Endothelial cell of umbilical vein (primary cell): Measurements from ENCODE around the gene MAST4. TPM values are rescaled to one million over a fixed set of nuclear protein-coding genes. Genes with fewer than 3 reads are reported as not detected.

ENCODE experiments used
- BruUV-seq: library from RNA; stranded (reverse); fragments of 400-500 nt; replicated peaks from 2 replicates; lab custom pipeline; 2021; lab: Mats Ljungman, UMichigan
- CTCF ChIA-PET: fragments of 300-600, 350-600 bp; sonication (Branson Sonifier 250); formaldehyde crosslinking; loops from one replicate; lab custom pipeline; 2021; ENCODE audit warnings: antibody characterized with exemption, inconsistent platforms; lab: Charles Lee
- POLR2A ChIA-PET: fragments of 300-600, 350-600 bp; sonication (Branson Sonifier 250); formaldehyde crosslinking; loops from one replicate; lab custom pipeline; 2021; ENCODE audit warnings: antibody characterized with exemption, inconsistent platforms; lab: Charles Lee
- DNase-seq: peaks from one replicate; pipeline ENCODE4 v3.0.0-alpha.2; 2011; ENCODE audit warnings: low read depth, low spot score
- FAIRE-seq: peaks from 2 replicates; lab custom pipeline; 2011; peaks lifted over from hg19 to GRCh38; lab: Jason Lieb, UNC
- H2AFZ ChIP-seq: 2 replicates; pipeline ENCODE4 v1.6.0; 2012; ENCODE audit warnings: low read depth, low read length, control low read depth, inconsistent platforms
- H3K27ac ChIP-seq: 2 replicates; pipeline ENCODE4 v1.5.1; 2011; ENCODE audit warnings: low read depth, mild to moderate bottlenecking, control low read depth, low read length, moderate library complexity; ENCODE audit not compliant: insufficient read depth
- H3K27me3 ChIP-seq, 2 experiments: 2 replicates each; pipeline versions ENCODE4 v1.6.0 to v1.6.1; 2011; ENCODE audit warnings: low read length in 2 of 2, mixed read lengths in 1 of 2; ENCODE audit not compliant: control insufficient read depth in 2 of 2, insufficient read depth in 2 of 2
- H3K36me3 ChIP-seq, 2 experiments: 2 replicates in 1 of 2; 3 replicates in 1 of 2; pipeline ENCODE4 v1.5.1; 2011; ENCODE audit warnings: low read length in 2 of 2, mild to moderate bottlenecking in 1 of 2, moderate library complexity in 1 of 2; ENCODE audit not compliant: control insufficient read depth in 2 of 2, insufficient read depth in 2 of 2; ENCODE audit errors: extremely low read depth in 1 of 2
- H3K4me1 ChIP-seq: 3 replicates; pipeline ENCODE4 v1.5.1; 2011; ENCODE audit warnings: mild to moderate bottlenecking, low read length; ENCODE audit not compliant: control insufficient read depth, insufficient read depth; ENCODE audit errors: extremely low read depth
- H3K4me2 ChIP-seq: 2 replicates; pipeline ENCODE4 v1.6.1; 2011; ENCODE audit warnings: low read length, control low read depth, mixed read lengths; ENCODE audit not compliant: insufficient read depth
- H3K4me3 ChIP-seq, 3 experiments: fragments of 200-600 bp in 1 of 3; sonication (generic), shearing (Covaris generic) in 1 of 3; replicated peaks in 1 of 3; 2 replicates each; pipeline ENCODE4 v1.5.1; 2011 to 2016; ENCODE audit warnings: control low read depth in 3 of 3, low read length in 3 of 3, mild to moderate bottlenecking in 2 of 3, inconsistent platforms in 1 of 3, low read depth in 1 of 3, moderate library complexity in 1 of 3; ENCODE audit not compliant: insufficient read depth in 1 of 3
- H3K79me2 ChIP-seq: 2 replicates; pipeline ENCODE4 v1.6.0; 2012; ENCODE audit warnings: low read length, inconsistent platforms; ENCODE audit not compliant: control insufficient read depth, insufficient read depth
- H3K9ac ChIP-seq: replicated peaks from 2 replicates; pipeline ENCODE3; 2011; ENCODE audit warnings: low read length, control low read depth; ENCODE audit not compliant: insufficient read depth; ENCODE audit errors: extremely low read depth
- H3K9me1 ChIP-seq: replicated peaks from 3 replicates; pipeline ENCODE4 v1.6.0; 2011; ENCODE audit warnings: mild to moderate bottlenecking, low read length; ENCODE audit not compliant: control insufficient read depth, insufficient read depth; ENCODE audit errors: extremely low read depth
- H3K9me3 ChIP-seq: replicated peaks from 2 replicates; pipeline ENCODE4 v1.5.1; 2012; ENCODE audit warnings: low read length, inconsistent platforms; ENCODE audit not compliant: control insufficient read depth, insufficient read depth
- H4K20me1 ChIP-seq: replicated peaks from 2 replicates; pipeline ENCODE3; 2011; ENCODE audit warnings: mild to moderate bottlenecking, low read length; ENCODE audit not compliant: control insufficient read depth, insufficient read depth; ENCODE audit errors: extremely low read depth
- EZH2 ChIP-seq: IDR thresholded peaks from 2 replicates; pipeline ENCODE4 v1.6.1; 2012; ENCODE audit warnings: borderline replicate concordance, low read depth, mild to moderate bottlenecking, moderate library complexity, low read length, inconsistent platforms; ENCODE audit not compliant: severe bottlenecking
- FOS ChIP-seq: IDR thresholded peaks from 2 replicates; pipeline ENCODE4 v1.6.1; 2011; ENCODE audit warnings: mild to moderate bottlenecking, low read length, moderate library complexity, borderline replicate concordance; ENCODE audit not compliant: insufficient read depth
- GATA2 ChIP-seq: IDR thresholded peaks from 2 replicates; pipeline ENCODE4 v1.7.0; 2011; ENCODE audit warnings: low read depth, mild to moderate bottlenecking, moderate library complexity, mixed read lengths, low read length; ENCODE audit not compliant: insufficient read length, insufficient read depth
- MYC ChIP-seq: IDR thresholded peaks from one replicate; pipeline ENCODE4 v1.6.1; 2011; ENCODE audit warnings: mild to moderate bottlenecking, low read depth, low read length
- POLR2A ChIP-seq: IDR thresholded peaks from 2 replicates; pipeline ENCODE4 v1.6.1; 2012; ENCODE audit warnings: low read depth, mild to moderate bottlenecking, control low read depth, low read length
- POLR2AphosphoS5 ChIP-seq: IDR thresholded peaks from 2 replicates; pipeline ENCODE4 v1.6.1; 2012; ENCODE audit warnings: low read depth, mild to moderate bottlenecking, control low read depth, low read length, moderate library complexity; ENCODE audit not compliant: insufficient read depth
- dilution Hi-C: fragments of 300-500 bp; cut with MboI; formaldehyde crosslinking; loops from one replicate; pipeline ENCODE4 v1.15.0; 2019; ENCODE audit warnings: low sequenced_read_pairs; ENCODE audit not compliant: extremely low pct_ligation_motif_present
- intact Hi-C: fragments of 100-400 bp; cut with micrococcal nuclease; formaldehyde crosslinking; loops from one replicate; pipeline ENCODE4 v1.10.0; 2022
- polyA plus RNA-seq, 4 experiments: library from polyadenylated mRNA; depleted of rRNA in 3 of 4; stranded (reverse) in 3 of 4; unstranded in 1 of 4; fragments of >200 nt; gene quantifications; 2 replicates each; pipeline versions ENCODE4 v1.2.1 to v1.2.3, GENCODE V29; 2011 to 2012; ENCODE audit warnings: missing spikeins in 1 of 4
- total RNA-seq: library from RNA; stranded (reverse); gene quantifications from 2 replicates; pipeline ENCODE4 v1.2.3, GENCODE V29; 2021
- TF ChIP-seq, protein P1 (sequence below), 2 donors: IDR thresholded peaks; 1 replicate in 1 of 2; 2 replicates in 1 of 2; pipeline ENCODE4 v1.5.1; 2011; ENCODE audit warnings: low read length in 2 of 2, mild to moderate bottlenecking in 2 of 2, moderate library complexity in 2 of 2, control low read depth in 1 of 2, inconsistent platforms in 1 of 2, low read depth in 1 of 2; ENCODE audit not compliant: insufficient read depth in 1 of 2; ENCODE audit errors: extremely low read depth in 1 of 2

Gene MAST4
- total and polyA plus RNA-seq, 2 donors (not counting 3 experiments of a cell fraction or from before 2014, with no cell fraction given), result 40.2 to 116 TPM

DNA sequence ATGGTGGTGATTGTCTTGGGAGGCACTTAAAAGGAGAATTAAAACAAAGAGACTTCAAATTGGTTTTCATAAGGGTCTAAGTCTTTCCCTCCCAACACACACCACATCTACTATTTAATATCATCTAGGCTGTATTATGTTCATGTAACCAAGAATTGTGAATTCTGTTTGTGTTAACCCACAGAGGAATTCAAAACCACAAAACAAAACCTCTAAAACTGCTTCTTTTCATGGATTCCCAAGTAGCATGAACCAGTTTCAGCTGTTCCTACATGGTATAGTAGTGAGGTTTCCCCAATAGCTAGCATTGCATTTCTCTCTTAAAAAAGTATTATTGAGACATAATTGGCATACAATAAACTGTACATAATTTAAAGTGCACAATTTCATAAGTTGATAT, 316.6 kb downstream of the MAST4 start:
- H3K4me2 ChIP-seq, result no peak overlapping the region
- no peak for FAIRE-seq
- no peaks in the 10 kb centered on the region for H3K9me1 ChIP-seq
- no peaks in the 10 kb centered on the region for H3K4me1 ChIP-seq
- H3K9me3 ChIP-seq, result no peaks in the 10 kb centered on the region
- CTCF ChIA-PET, result no interaction called here
- intact Hi-C loops (no loop called here), dilution Hi-C loops (no loop called here)
- DNase-seq, result no peak
- no TSS peak for BruUV-seq
- peaks cover 3% of the 10 kb centered on the region for H4K20me1 ChIP-seq
- no peaks in the 10 kb centered on the region for H3K79me2 ChIP-seq
- H3K4me3 ChIP-seq, result no peak overlapping the region
- no peak overlapping the region for H3K27ac ChIP-seq
- no peak overlapping the region for H2AFZ ChIP-seq
- POLR2A ChIA-PET, result no interaction called here
- TF ChIP-seq POLR2A (no peak), GATA2 (no peak), MYC (no peak), EZH2 (no peak)
- TF ChIP-seq, protein P1, sequence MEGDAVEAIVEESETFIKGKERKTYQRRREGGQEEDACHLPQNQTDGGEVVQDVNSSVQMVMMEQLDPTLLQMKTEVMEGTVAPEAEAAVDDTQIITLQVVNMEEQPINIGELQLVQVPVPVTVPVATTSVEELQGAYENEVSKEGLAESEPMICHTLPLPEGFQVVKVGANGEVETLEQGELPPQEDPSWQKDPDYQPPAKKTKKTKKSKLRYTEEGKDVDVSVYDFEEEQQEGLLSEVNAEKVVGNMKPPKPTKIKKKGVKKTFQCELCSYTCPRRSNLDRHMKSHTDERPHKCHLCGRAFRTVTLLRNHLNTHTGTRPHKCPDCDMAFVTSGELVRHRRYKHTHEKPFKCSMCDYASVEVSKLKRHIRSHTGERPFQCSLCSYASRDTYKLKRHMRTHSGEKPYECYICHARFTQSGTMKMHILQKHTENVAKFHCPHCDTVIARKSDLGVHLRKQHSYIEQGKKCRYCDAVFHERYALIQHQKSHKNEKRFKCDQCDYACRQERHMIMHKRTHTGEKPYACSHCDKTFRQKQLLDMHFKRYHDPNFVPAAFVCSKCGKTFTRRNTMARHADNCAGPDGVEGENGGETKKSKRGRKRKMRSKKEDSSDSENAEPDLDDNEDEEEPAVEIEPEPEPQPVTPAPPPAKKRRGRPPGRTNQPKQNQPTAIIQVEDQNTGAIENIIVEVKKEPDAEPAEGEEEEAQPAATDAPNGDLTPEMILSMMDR (IDR thresholded peaks at IDR 0.05; ENCODE audit: extremely low read depth in 1 of 2, insufficient read depth in 1 of 2, low read depth in 1 of 2, low read length in 2 of 2), result no peak
- H3K27me3 ChIP-seq, result no peaks in the 10 kb centered on the region
- H3K9ac ChIP-seq, result no peak overlapping the region
- no peaks in the 10 kb centered on the region for H3K36me3 ChIP-seq

DNA sequence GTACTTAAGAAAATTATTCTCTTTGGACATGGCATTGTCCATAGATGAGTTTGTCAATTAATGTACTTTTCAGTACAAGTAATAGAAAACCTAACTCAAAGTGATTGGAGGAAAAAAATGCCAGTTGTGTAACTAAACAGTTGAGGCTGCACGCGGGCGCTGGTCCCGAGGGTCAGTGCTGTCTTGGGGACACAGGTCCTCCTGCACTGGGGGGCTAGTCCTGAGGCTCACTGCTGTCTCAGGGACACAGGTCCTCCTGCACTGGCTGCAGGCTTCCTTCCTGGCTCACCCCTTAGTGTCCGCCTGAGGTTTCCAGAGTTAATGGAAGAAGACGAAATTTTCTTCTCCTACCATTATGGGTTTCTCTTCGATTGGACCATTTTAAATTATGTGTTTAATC, 319.3 kb downstream of the MAST4 start:
- BruUV-seq, result no TSS peak
- no peak overlapping the region for H3K9ac ChIP-seq
- no peak overlapping the region for H3K4me3 ChIP-seq
- FAIRE-seq (no peak), DNase-seq (no peak)
- POLR2A ChIA-PET, result no interaction called here
- H3K36me3 ChIP-seq, result no peaks in the 10 kb centered on the region
- intact Hi-C loops (no loop called here), dilution Hi-C loops (no loop called here)
- TF ChIP-seq EZH2 (no peak), POLR2A (no peak), POLR2AphosphoS5 (no peak), GATA2 (no peak), FOS (no peak)
- peaks cover 3% of the 10 kb centered on the region for H4K20me1 ChIP-seq
- H3K9me1 ChIP-seq, result no peaks in the 10 kb centered on the region
- no peaks in the 10 kb centered on the region for H3K9me3 ChIP-seq
- no peaks in the 10 kb centered on the region for H3K27me3 ChIP-seq
- H3K4me2 ChIP-seq, result no peak overlapping the region
- H2AFZ ChIP-seq, result no peak overlapping the region
- no peaks in the 10 kb centered on the region for H3K4me1 ChIP-seq
- CTCF ChIA-PET, result interaction anchor here (1.2 kb wide), 1 partner anchor 85 kb away, joined by 5 read pairs; no protein-coding TSS in a partner anchor
- H3K79me2 ChIP-seq, result no peaks in the 10 kb centered on the region
- H3K27ac ChIP-seq, result no peak overlapping the region
